GM13977 (cell line): Measurements from ENCODE around the gene KRTAP5-2.

Experiments used
- DNase-seq: peaks from one replicate; pipeline ENCODE4 v3.0.0; 2012; ENCODE audit warnings: low spot score
- in situ Hi-C: fragments of 300-500 bp; cut with MboI; formaldehyde crosslinking; loops from one replicate; pipeline ENCODE4 v1.12.0; 2022; ENCODE audit warnings: low sequenced_read_pairs, low pct_unique_long_range_greater_than_20kb, mixed read lengths, inconsistent platforms; ENCODE audit not compliant: unreplicated experiment
- TF ChIP-seq, protein P1 (sequence below): IDR thresholded peaks from 2 replicates; pipeline ENCODE4 v1.5.1; 2012; ENCODE audit warnings: mild to moderate bottlenecking, control low read depth; ENCODE audit not compliant: insufficient read depth; ENCODE audit errors: extremely low read depth, missing control alignments

Gene KRTAP5-2

DNA sequence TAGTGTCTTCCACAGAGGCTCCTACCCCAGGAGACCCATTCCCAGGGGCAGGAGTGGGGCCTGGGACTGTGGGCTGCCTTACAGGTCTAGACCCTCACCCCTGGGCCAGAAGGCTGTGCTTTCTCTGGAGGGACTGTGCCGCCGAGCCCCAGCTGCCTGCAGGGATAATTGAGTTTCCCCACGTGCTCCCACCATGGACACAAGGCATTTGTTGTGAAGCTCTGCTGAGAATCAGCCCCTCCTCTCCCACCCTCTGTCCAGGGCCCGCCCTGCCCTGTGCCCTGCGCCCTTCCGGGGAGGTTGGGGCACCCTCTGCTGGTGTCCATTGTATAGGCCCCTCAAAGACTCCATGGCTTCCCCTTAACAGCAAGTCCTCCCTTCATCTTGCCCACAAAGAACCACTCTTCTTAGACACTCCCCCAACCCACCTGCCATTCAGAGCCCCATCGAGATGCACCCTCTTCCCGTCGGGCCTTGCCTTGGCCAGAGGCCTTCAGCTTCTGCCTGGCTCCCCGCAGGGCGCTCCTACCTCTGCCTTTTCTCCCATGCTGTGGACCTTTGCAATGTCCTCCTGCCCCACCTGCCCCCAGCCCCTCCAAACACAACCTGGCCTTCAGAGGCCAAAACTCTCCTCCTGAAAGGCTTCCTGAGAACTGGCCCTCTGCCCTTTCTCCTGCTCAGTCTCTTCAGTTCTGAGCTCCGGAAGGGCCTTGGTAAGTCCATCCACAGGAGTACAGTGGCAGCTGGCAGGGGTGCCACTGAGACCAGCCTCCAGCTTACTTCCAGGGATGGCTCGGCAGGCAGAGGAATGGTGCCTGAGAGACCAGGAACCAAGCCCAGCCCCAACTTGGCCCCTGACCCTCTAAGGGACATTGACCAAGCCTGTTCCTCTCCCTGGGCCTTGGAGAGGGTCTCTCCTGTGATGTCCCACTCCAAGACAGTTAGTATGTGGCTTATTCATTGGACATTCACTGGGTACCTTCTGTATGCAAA is 48.5 kb downstream of the KRTAP5-2 start:
- in situ Hi-C loops: no loop called here
- TF ChIP-seq, protein P1, sequence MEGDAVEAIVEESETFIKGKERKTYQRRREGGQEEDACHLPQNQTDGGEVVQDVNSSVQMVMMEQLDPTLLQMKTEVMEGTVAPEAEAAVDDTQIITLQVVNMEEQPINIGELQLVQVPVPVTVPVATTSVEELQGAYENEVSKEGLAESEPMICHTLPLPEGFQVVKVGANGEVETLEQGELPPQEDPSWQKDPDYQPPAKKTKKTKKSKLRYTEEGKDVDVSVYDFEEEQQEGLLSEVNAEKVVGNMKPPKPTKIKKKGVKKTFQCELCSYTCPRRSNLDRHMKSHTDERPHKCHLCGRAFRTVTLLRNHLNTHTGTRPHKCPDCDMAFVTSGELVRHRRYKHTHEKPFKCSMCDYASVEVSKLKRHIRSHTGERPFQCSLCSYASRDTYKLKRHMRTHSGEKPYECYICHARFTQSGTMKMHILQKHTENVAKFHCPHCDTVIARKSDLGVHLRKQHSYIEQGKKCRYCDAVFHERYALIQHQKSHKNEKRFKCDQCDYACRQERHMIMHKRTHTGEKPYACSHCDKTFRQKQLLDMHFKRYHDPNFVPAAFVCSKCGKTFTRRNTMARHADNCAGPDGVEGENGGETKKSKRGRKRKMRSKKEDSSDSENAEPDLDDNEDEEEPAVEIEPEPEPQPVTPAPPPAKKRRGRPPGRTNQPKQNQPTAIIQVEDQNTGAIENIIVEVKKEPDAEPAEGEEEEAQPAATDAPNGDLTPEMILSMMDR: peak; percentile 27
- DNase-seq: no peak

DNA sequence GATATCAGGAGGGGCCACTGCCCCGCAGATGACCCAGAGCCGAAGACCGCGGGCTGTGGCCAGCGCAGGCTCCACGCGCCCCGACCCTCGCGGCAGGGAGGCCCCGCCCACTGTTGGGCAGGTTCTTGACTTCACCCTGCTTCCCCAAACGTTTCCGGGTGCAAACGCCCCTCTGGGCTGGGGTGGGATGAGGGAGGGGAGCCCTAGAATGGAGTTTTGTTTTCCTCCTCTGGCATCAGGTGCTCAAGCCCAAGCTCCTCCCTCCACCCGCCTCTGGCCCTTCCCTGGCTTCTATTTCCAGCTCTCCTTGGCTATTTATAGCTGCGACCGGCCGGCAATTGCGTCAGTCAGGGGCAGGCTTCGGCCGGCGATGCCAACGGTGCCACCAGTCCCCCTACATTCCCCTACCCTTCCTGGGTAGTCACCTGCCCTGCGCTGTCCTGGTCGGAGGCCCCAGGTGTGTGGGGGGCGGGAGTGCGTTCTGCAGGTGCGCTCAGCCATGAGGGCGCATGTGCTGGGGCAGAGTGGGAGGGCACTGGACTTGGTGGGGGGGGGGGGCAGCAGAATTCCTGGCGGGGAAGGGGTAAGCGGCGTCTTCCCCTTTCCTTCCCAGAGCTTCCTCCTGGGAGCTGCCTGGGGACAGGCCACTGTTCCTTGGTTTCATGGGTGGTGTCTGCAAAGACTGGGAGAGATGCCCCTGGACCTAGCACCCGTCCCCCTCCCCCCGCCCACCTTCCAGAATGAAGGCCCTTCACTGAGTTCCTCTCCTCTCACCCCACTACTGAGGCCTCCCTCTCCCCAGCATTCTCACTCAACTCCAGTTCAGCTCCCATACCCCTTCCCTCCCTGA is 49.6 kb downstream of the KRTAP5-2 start:
- DNase-seq: no peak
- TF ChIP-seq, protein P1: no peak
- in situ Hi-C loops: no loop called here

DNA sequence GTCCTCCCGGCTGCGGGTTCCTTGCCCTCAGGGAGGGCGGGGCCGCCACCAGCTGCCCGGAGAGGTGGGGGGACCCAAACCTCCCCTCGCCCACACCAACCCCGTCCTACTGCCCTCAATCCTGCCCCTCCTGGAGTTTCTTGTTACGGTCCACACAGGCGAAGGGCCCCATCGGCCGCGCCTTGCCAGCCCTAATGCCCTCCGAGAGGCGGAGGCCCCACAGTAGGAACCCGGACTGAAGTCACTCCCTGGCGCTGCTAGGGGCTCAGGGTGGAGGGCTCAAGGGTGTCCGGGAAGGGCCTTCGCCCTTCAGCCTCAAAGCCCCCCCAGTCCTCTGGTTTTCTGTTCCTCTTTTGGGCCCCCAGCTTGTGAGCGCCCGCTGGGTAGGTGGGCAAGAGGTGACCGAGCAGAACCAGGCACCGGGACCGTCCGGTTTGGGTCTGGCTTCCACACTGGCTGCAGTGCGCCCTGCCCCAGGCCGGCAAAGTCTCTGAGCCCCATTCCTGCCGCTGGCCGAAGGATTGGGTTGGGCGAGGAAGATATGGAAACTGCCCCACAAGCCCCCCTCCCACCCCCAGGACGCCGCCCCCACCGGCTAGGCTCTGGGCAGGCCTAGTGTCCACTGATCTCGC is 50.5 kb downstream of the KRTAP5-2 start:
- DNase-seq: no peak
- in situ Hi-C loops: no loop called here
- TF ChIP-seq, protein P1: no peak
